ENCODE measurements around the gene SECTM1.

Gene SECTM1

GRCh38 chr17:82283208-82283749 is 50.3 kb downstream of the SECTM1 start:
- peak; percentile 88 for DNase-seq (ENCODE audit: low read depth)
- H3K4me3 ChIP-seq (ENCODE audit: control insufficient read depth, low read depth, low read length): no peak overlapping the region
- no peak for TF ChIP-seq CTCF (conservative IDR thresholded peaks at IDR 0.05; ENCODE audit: control insufficient read depth, insufficient read depth, low read depth, low read length)

GRCh38 chr17:82282239-82283207 is 51.0 kb downstream of the SECTM1 start:
- TF ChIP-seq CTCF (conservative IDR thresholded peaks at IDR 0.05; ENCODE audit: control insufficient read depth, insufficient read depth, low read depth, low read length): no peak
- DNase-seq (ENCODE audit: low read depth): no peak
- H3K4me3 ChIP-seq (ENCODE audit: control insufficient read depth, low read depth, low read length): no peak overlapping the region

- TF ChIP-seq CTCF (conservative IDR thresholded peaks at IDR 0.05; ENCODE audit: control insufficient read depth, insufficient read depth, low read depth, low read length): no peak
Measured at GRCh38 chr17:82281502-82282238, 51.9 kb downstream of the SECTM1 start.

GRCh38 chr17:82281076-82281475 is 52.5 kb downstream of the SECTM1 start:
- H3K4me3 ChIP-seq (ENCODE audit: control insufficient read depth, low read depth, low read length): no peak overlapping the region
- TF ChIP-seq CTCF (conservative IDR thresholded peaks at IDR 0.05; ENCODE audit: control insufficient read depth, insufficient read depth, low read depth, low read length): no peak
- DNase-seq (ENCODE audit: low read depth): no peak

More at GRCh38 chr17:82281502-82282238, 51.9 kb downstream of the SECTM1 start:
- H3K4me3 ChIP-seq (ENCODE audit: control insufficient read depth, low read depth, low read length): no peak overlapping the region
- DNase-seq (ENCODE audit: low read depth): peak; percentile 58

- no peak overlapping the region for H3K4me3 ChIP-seq (ENCODE audit: control insufficient read depth, low read depth, low read length)
- TF ChIP-seq CTCF (conservative IDR thresholded peaks at IDR 0.05; ENCODE audit: control insufficient read depth, insufficient read depth, low read depth, low read length): no peak
- no peak for DNase-seq (ENCODE audit: low read depth)
Measured at GRCh38 chr17:82280537-82280936, 53.0 kb downstream of the SECTM1 start.

- TF ChIP-seq CTCF (conservative IDR thresholded peaks at IDR 0.05; ENCODE audit: control insufficient read depth, insufficient read depth, low read depth, low read length): no peak
- DNase-seq (ENCODE audit: low read depth): no peak
- H3K4me3 ChIP-seq (ENCODE audit: control insufficient read depth, low read depth, low read length): no peak overlapping the region
Measured at GRCh38 chr17:82278786-82279391, 54.7 kb downstream of the SECTM1 start.
